DND-41 (cell line): ENCODE data around the gene NCAM2.

Experiments used
- ATAC-seq: fragments of 200-7000 bp; cut with Tn5 transposase; 3 replicates; pipeline ENCODE4 v1.9.1; 2021; ENCODE audit warnings: low read depth; ENCODE audit not compliant: insufficient read depth
- DNase-seq: peaks from one replicate; pipeline ENCODE4 v3.0.0-alpha.2; 2020
- H2AFZ ChIP-seq: 2 replicates; pipeline ENCODE4 v1.6.0; 2012; ENCODE audit warnings: low read depth, low read length
- H3K27ac ChIP-seq: 2 replicates; pipeline ENCODE4 v1.5.1; 2012; ENCODE audit warnings: low read length, inconsistent platforms
- H3K27me3 ChIP-seq: fragments of 200-600 bp; sonication (generic); 2 replicates; pipeline ENCODE4 v1.6.0; 2012; ENCODE audit warnings: low read length, mild to moderate bottlenecking, inconsistent platforms; ENCODE audit not compliant: insufficient read depth, poor library complexity
- H3K36me3 ChIP-seq: 2 replicates; pipeline ENCODE4 v1.5.1; 2012; ENCODE audit warnings: low read length, inconsistent platforms; ENCODE audit not compliant: insufficient read depth
- H3K4me1 ChIP-seq: 2 replicates; pipeline ENCODE4 v1.5.1; 2012; ENCODE audit warnings: mild to moderate bottlenecking, low read length; ENCODE audit not compliant: insufficient read depth
- H3K4me2 ChIP-seq: 2 replicates; pipeline ENCODE4 v1.6.0; 2012; ENCODE audit warnings: mild to moderate bottlenecking, moderate library complexity, low read length, inconsistent platforms; ENCODE audit not compliant: insufficient read depth
- H3K4me3 ChIP-seq, 2 experiments: fragments of 200-600 bp in 1 of 2; shearing (Covaris generic) in 1 of 2; 2 replicates each; pipeline ENCODE4 v1.5.1; 2012 to 2016; ENCODE audit warnings: inconsistent platforms in 2 of 2, low read length in 2 of 2, mild to moderate bottlenecking in 2 of 2, low read depth in 1 of 2, moderate library complexity in 1 of 2
- H3K79me2 ChIP-seq: 2 replicates; pipeline ENCODE4 v1.6.0; 2012; ENCODE audit warnings: low read length, inconsistent platforms; ENCODE audit not compliant: insufficient read depth
- H3K9ac ChIP-seq: 2 replicates; pipeline ENCODE4 v1.6.0; 2012; ENCODE audit warnings: low read depth, mild to moderate bottlenecking, inconsistent platforms, low read length, moderate library complexity
- H3K9me3 ChIP-seq: 2 replicates; pipeline ENCODE4 v1.5.1; 2012; ENCODE audit warnings: low read length, moderate library complexity, mild to moderate bottlenecking, inconsistent platforms; ENCODE audit not compliant: insufficient read depth, severe bottlenecking
- H4K20me1 ChIP-seq: 2 replicates; pipeline ENCODE4 v1.6.0; 2012; ENCODE audit warnings: low read length; ENCODE audit not compliant: insufficient read depth
- EZH2 ChIP-seq: IDR thresholded peaks from 3 replicates; pipeline ENCODE4 v1.6.1; 2012; ENCODE audit warnings: borderline replicate concordance, low read depth, mild to moderate bottlenecking, moderate library complexity, low read length, inconsistent platforms; ENCODE audit not compliant: severe bottlenecking
- TF ChIP-seq, protein P1 (sequence below): IDR thresholded peaks from 2 replicates; pipeline ENCODE4 v1.5.1; 2012; ENCODE audit warnings: borderline replicate concordance, low read length, moderate library complexity, mild to moderate bottlenecking; ENCODE audit not compliant: poor library complexity, severe bottlenecking; ENCODE audit errors: extremely low read depth

NCAM2 gene

DNA sequence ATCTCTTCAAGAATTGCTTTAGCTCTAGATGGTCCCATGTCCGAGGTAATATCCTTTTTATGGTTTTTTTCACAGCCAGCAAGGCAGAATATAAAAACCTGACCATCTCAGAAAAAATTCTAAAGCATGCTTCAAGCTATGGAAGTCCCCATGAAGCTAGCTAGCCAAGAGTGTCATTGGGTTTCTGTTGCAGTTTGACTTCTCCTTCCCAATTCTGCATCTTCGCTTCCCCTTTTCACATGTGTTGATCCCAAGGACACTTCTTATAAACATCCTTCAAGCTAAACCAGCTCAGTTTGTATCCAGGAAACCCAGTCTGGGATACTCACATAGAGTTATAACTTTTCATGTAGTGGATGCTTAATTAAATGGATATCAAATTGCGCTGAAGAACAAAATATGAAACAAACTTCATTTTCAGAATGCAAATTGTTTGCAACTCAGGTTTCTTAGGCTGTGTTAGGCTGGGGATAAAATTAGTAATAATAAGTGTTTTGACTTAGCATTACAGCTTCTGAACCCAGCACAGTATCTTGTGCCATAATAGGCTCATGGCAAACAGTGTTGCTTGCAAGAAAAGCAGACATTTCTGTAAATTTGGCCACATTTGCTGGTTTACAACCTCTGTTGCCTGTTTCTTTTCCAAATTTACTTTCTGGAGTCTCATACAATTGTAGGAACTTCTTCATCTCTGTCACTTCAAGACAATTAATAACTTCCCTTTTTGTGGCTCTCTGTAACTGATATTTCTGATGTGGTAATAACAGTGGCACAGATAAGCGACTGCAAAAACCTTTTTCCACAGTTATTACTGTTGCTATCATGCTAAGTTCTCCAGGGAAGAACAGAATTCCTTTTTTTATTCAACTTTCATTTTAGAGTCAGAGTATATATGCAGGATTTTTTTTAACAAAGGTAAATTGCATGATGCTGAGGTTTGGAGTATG, 53.2 kb downstream of the NCAM2 start:
- Histone ChIP-seq H3K4me3 (no peak overlapping the region), H3K36me3 (no peaks in the 10 kb centered on the region), H4K20me1 (no peaks in the 10 kb centered on the region), H3K9ac (no peak overlapping the region), H2AFZ (no peak overlapping the region), H3K79me2 (no peaks in the 10 kb centered on the region), H3K9me3 (no peaks in the 10 kb centered on the region), H3K27ac (no peak overlapping the region), H3K27me3 (no peaks in the 10 kb centered on the region), H3K4me2 (no peak overlapping the region), H3K4me1 (no peaks in the 10 kb centered on the region)
- TF ChIP-seq EZH2: no peak
- TF ChIP-seq, protein P1, sequence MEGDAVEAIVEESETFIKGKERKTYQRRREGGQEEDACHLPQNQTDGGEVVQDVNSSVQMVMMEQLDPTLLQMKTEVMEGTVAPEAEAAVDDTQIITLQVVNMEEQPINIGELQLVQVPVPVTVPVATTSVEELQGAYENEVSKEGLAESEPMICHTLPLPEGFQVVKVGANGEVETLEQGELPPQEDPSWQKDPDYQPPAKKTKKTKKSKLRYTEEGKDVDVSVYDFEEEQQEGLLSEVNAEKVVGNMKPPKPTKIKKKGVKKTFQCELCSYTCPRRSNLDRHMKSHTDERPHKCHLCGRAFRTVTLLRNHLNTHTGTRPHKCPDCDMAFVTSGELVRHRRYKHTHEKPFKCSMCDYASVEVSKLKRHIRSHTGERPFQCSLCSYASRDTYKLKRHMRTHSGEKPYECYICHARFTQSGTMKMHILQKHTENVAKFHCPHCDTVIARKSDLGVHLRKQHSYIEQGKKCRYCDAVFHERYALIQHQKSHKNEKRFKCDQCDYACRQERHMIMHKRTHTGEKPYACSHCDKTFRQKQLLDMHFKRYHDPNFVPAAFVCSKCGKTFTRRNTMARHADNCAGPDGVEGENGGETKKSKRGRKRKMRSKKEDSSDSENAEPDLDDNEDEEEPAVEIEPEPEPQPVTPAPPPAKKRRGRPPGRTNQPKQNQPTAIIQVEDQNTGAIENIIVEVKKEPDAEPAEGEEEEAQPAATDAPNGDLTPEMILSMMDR: no peak
- DNase-seq: no peak
- ATAC-seq: no peak

- no peak for ATAC-seq
- Histone ChIP-seq H3K4me2 (no peak overlapping the region), H3K36me3 (no peaks in the 10 kb centered on the region)
Measured at GRCh38 chr21:21052672-21053071, 54.5 kb downstream of the NCAM2 start.

GRCh38 chr21:21057349-21058062, 59.3 kb downstream of the NCAM2 start:
- H3K4me1 ChIP-seq: no peaks in the 10 kb centered on the region
- no peaks in the 10 kb centered on the region for H3K9me3 ChIP-seq
- H4K20me1 ChIP-seq: no peaks in the 10 kb centered on the region
- DNase-seq (no peak), ATAC-seq (no peak)
- H3K27me3 ChIP-seq: no peaks in the 10 kb centered on the region
- no peaks in the 10 kb centered on the region for H3K79me2 ChIP-seq
- H2AFZ ChIP-seq: no peak overlapping the region
- H3K4me3 ChIP-seq: no peak overlapping the region
- no peak overlapping the region for H3K27ac ChIP-seq
- H3K4me2 ChIP-seq: no peak overlapping the region
- no peak overlapping the region for H3K9ac ChIP-seq
- TF ChIP-seq EZH2: no peak
- TF ChIP-seq, protein P1: no peak
- H3K36me3 ChIP-seq: no peaks in the 10 kb centered on the region

More at GRCh38 chr21:21052672-21053071, 54.5 kb downstream of the NCAM2 start:
- Histone ChIP-seq H3K9ac (no peak overlapping the region), H3K79me2 (no peaks in the 10 kb centered on the region), H3K4me1 (no peaks in the 10 kb centered on the region), H3K27me3 (no peaks in the 10 kb centered on the region), H3K27ac (no peak overlapping the region), H3K9me3 (no peaks in the 10 kb centered on the region), H4K20me1 (no peaks in the 10 kb centered on the region), H3K4me3 (no peak overlapping the region), H2AFZ (no peak overlapping the region)
- TF ChIP-seq EZH2: no peak
- DNase-seq: no peak

GRCh38 chr21:21063828-21064227, 65.6 kb downstream of the NCAM2 start:
- no peak for DNase-seq
- no peaks in the 10 kb centered on the region for H4K20me1 ChIP-seq
- no peaks in the 10 kb centered on the region for H3K36me3 ChIP-seq
- H3K9me3 ChIP-seq: no peaks in the 10 kb centered on the region
- H3K4me1 ChIP-seq: no peaks in the 10 kb centered on the region
- H3K79me2 ChIP-seq: no peaks in the 10 kb centered on the region
- ATAC-seq: no peak
- H2AFZ ChIP-seq: no peak overlapping the region; the same call in 1 of the 2 replicates
- no peak overlapping the region for H3K4me2 ChIP-seq
- TF ChIP-seq EZH2: no peak
- TF ChIP-seq, protein P1: no peak
- no peaks in the 10 kb centered on the region for H3K27me3 ChIP-seq
- H3K27ac ChIP-seq: no peak overlapping the region
- no peak overlapping the region for H3K4me3 ChIP-seq
- no peak overlapping the region for H3K9ac ChIP-seq
